Liver (tissue), 9 donors: ENCODE data around the gene PSMB3. TPM values are rescaled to one million over a fixed set of nuclear protein-coding genes. Genes with fewer than 3 reads are reported as not detected.

Experiments used
- DNase-seq: peaks from one replicate; pipeline ENCODE4 v3.0.0-alpha.2; 2017; ENCODE audit warnings: low spot score
- H3K27ac ChIP-seq, 2 donors: one replicate each; pipeline ENCODE4 v1.7.0; 2013; ENCODE audit warnings: inconsistent platforms in 2 of 2, low read length in 2 of 2, control low read depth in 1 of 2, low read depth in 1 of 2, mild to moderate bottlenecking in 1 of 2
- H3K27me3 ChIP-seq, 4 donors: one replicate each; pipeline versions ENCODE4 v1.6.1 to v1.7.0; 2013; ENCODE audit warnings: low read length in 3 of 4, inconsistent platforms in 1 of 4, mild to moderate bottlenecking in 1 of 4, moderate library complexity in 1 of 4; ENCODE audit not compliant: control insufficient read depth in 4 of 4, insufficient read depth in 4 of 4
- H3K36me3 ChIP-seq, 4 donors: one replicate each; pipeline versions ENCODE4 v1.6.1 to v1.7.0; 2013; ENCODE audit warnings: low read length in 3 of 4, mild to moderate bottlenecking in 3 of 4, low read depth in 1 of 4, moderate library complexity in 1 of 4; ENCODE audit not compliant: control insufficient read depth in 4 of 4, insufficient read depth in 3 of 4
- H3K4me1 ChIP-seq, 4 donors: one replicate each; pipeline versions ENCODE4 v1.6.1 to v1.7.0; 2013; ENCODE audit warnings: low read length in 3 of 4, mild to moderate bottlenecking in 3 of 4, moderate library complexity in 1 of 4; ENCODE audit not compliant: control insufficient read depth in 4 of 4, insufficient read depth in 4 of 4
- H3K4me3 ChIP-seq, 3 donors: one replicate each; pipeline versions ENCODE4 v1.6.1 to v1.7.0; 2013; ENCODE audit warnings: low read length in 3 of 3, control low read depth in 1 of 3, low read depth in 1 of 3, mild to moderate bottlenecking in 1 of 3
- H3K9ac ChIP-seq, 2 donors: one replicate each; pipeline ENCODE4 v1.7.0; 2013; ENCODE audit warnings: low read length in 2 of 2, mild to moderate bottlenecking in 2 of 2, moderate library complexity in 2 of 2, control low read depth in 1 of 2, low read depth in 1 of 2
- H3K9me3 ChIP-seq, 4 donors: one replicate each; pipeline versions ENCODE4 v1.6.1 to v1.7.0; 2013; ENCODE audit warnings: low read length in 3 of 4; ENCODE audit not compliant: control insufficient read depth in 4 of 4
- EGR1 ChIP-seq, 2 donors: IDR thresholded peaks; 2 replicates each; pipeline ENCODE4 v1.6.1; 2016 to 2018; ENCODE audit warnings: antibody characterized with exemption in 2 of 2, low read depth in 2 of 2
- FOXA1 ChIP-seq: IDR thresholded peaks from 2 replicates; pipeline ENCODE4 v1.6.1; 2016; ENCODE audit warnings: antibody characterized with exemption
- FOXA2 ChIP-seq: IDR thresholded peaks from 2 replicates; pipeline ENCODE4 v1.6.1; 2016; ENCODE audit warnings: antibody characterized with exemption
- GABPA ChIP-seq, 2 donors: IDR thresholded peaks in 1 of 2; conservative IDR thresholded peaks in 1 of 2; 2 replicates each; pipeline ENCODE4 v1.6.1; 2016; ENCODE audit warnings: antibody characterized with exemption in 2 of 2, mild to moderate bottlenecking in 1 of 2, moderate library complexity in 1 of 2
- HNF4A ChIP-seq, 2 donors: conservative IDR thresholded peaks; 2 replicates each; pipeline ENCODE4 v1.6.1; 2016; ENCODE audit warnings: antibody characterized with exemption in 2 of 2, mild to moderate bottlenecking in 2 of 2
- HNF4G ChIP-seq: IDR thresholded peaks from 2 replicates; pipeline ENCODE4 v1.6.1; 2016; ENCODE audit warnings: antibody characterized with exemption
- JUND ChIP-seq, 2 donors: IDR thresholded peaks; 2 replicates each; pipeline ENCODE4 v1.6.1; 2016; ENCODE audit warnings: antibody characterized with exemption in 2 of 2
- NR2F2 ChIP-seq: IDR thresholded peaks from 2 replicates; pipeline ENCODE4 v1.6.1; 2016; ENCODE audit warnings: antibody characterized with exemption
- RXRA ChIP-seq, 2 donors: IDR thresholded peaks; 2 replicates each; pipeline ENCODE4 v1.6.1; 2017 to 2018; ENCODE audit warnings: antibody characterized with exemption in 2 of 2, mild to moderate bottlenecking in 1 of 2
- SP1 ChIP-seq: IDR thresholded peaks from 2 replicates; pipeline ENCODE4 v1.6.1; 2018; ENCODE audit warnings: antibody characterized with exemption, mild to moderate bottlenecking
- TAF1 ChIP-seq: conservative IDR thresholded peaks from 2 replicates; pipeline ENCODE4 v1.6.1; 2016; ENCODE audit warnings: antibody characterized with exemption, mild to moderate bottlenecking
- YY1 ChIP-seq: IDR thresholded peaks from 2 replicates; pipeline ENCODE4 v1.6.1; 2016; ENCODE audit warnings: antibody characterized with exemption, mild to moderate bottlenecking
- WGBS: extraction: QIAGEN DNeasy Blood & Tissue Kit; methylation state at CpG from one replicate; pipeline ENCODE4 v1.1.7; 2013; 5-methylcytosine and 5-hydroxymethylcytosine counted together
- polyA plus RNA-seq, 2 donors: library from polyadenylated mRNA; stranded (reverse) in 1 of 2; unstranded in 1 of 2; fragments of 200-250 nt in 1 of 2; fragments of >200 nt in 1 of 2; fragmentation: Nextera tagmentation in 1 of 2; extraction: Ambion mirVana in 1 of 2; gene quantifications; one replicate each; pipeline versions ENCODE4 v1.2.1 to v1.2.3, GENCODE V29; 2013 to 2015
- total RNA-seq, 2 donors: library from RNA; depleted of rRNA; stranded (reverse); fragments of >200 nt; gene quantifications; one replicate each; pipeline ENCODE4 v1.2.3, GENCODE V29; 2014
- TF ChIP-seq, protein P1 (sequence below): fragments of 150-350 bp; IDR thresholded peaks from 2 replicates; pipeline ENCODE4 v1.5.1; 2017; ENCODE audit warnings: improper control_type of control experiment, low read depth, low read length; ENCODE audit not compliant: missing input control
- TF ChIP-seq, protein P2 (sequence below): IDR thresholded peaks from 2 replicates; pipeline ENCODE4 v1.6.1; 2016; ENCODE audit warnings: antibody characterized with exemption
- TF ChIP-seq, protein P3 (sequence below): IDR thresholded peaks from 2 replicates; pipeline ENCODE4 v1.6.1; 2016; ENCODE audit warnings: antibody characterized with exemption, mild to moderate bottlenecking
- TF ChIP-seq, protein P4 (sequence below): IDR thresholded peaks from 2 replicates; pipeline ENCODE4 v1.6.1; 2016; ENCODE audit warnings: antibody characterized with exemption
- donor health status: healthy.
- donor health status: healthy.
- donor health status: healthy.
- donor health status: healthy.
- donor health status: healthy.

The PSMB3 gene
- total and polyA plus RNA-seq, 4 donors = 121 to 279 (median 169) TPM

DNA sequence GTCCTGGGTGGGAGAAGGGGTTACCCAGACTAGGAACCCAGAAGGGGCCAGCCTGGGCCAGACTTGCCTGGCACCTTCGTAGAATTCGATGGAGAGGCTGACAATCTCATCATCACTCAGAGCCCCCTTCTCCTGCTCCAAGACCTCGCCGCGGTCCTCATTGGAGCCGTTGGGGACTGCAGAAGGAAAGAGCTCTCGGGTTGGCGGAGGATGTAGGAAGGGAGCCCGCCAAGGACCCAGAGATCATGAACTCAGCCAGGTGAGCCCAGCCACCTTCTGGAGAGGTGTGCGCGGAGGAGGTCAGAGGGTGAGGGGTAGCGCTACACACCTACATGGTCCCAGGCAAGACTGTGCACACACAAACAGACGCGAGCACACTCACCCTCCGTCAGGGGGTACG, 13.9 kb upstream of the PSMB3 start:
- H3K9me3 ChIP-seq = no peaks in the 10 kb centered on the region
- peaks cover 3 to 23% (median 11%) of the 10 kb centered on the region in 4 donors for H3K4me1 ChIP-seq
- DNase-seq = no peak
- no peak overlapping the region for H3K27ac ChIP-seq
- TF ChIP-seq, protein P1, sequence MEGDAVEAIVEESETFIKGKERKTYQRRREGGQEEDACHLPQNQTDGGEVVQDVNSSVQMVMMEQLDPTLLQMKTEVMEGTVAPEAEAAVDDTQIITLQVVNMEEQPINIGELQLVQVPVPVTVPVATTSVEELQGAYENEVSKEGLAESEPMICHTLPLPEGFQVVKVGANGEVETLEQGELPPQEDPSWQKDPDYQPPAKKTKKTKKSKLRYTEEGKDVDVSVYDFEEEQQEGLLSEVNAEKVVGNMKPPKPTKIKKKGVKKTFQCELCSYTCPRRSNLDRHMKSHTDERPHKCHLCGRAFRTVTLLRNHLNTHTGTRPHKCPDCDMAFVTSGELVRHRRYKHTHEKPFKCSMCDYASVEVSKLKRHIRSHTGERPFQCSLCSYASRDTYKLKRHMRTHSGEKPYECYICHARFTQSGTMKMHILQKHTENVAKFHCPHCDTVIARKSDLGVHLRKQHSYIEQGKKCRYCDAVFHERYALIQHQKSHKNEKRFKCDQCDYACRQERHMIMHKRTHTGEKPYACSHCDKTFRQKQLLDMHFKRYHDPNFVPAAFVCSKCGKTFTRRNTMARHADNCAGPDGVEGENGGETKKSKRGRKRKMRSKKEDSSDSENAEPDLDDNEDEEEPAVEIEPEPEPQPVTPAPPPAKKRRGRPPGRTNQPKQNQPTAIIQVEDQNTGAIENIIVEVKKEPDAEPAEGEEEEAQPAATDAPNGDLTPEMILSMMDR = no peak
- TF ChIP-seq SP1 (no peak), FOXA1 (no peak), FOXA2 (no peak), HNF4A (conservative IDR thresholded peaks at IDR 0.05) (no peak), TAF1 (no peak)
- TF ChIP-seq, protein P2, sequence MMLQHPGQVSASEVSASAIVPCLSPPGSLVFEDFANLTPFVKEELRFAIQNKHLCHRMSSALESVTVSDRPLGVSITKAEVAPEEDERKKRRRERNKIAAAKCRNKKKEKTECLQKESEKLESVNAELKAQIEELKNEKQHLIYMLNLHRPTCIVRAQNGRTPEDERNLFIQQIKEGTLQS = no peak
- 96% methylated on average over 16 of the region's 16 CpGs for WGBS
- no peak overlapping the region for H3K9ac ChIP-seq
- peaks cover 0 to 1% (median 0%) of the 10 kb centered on the region in 4 donors for H3K36me3 ChIP-seq
- no peak overlapping the region for H3K4me3 ChIP-seq
- H3K27me3 ChIP-seq = no peaks in the 10 kb centered on the region

DNA sequence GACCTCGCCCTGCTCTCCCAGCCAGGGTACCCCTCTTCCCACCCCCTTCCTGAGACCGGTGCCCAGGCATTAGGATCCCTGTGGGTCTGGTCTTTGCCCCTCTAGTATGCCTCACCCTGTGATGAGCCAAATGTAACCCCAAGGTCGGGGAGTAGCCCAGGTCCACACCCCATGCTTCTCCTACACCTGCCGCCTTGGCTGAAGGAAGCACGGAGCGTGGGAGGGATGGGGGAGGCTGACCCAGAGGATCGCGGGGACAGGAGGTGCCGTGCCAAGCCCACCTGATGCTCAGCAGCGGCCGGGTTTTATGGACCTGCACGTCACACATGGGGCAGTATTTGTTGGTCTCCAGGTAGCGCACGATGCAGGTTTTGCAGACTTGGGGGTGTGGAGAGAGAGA, 13.2 kb upstream of the PSMB3 start:
- Histone ChIP-seq H3K9me3 (no peaks in the 10 kb centered on the region), H3K9ac (no peak overlapping the region), H3K36me3 (no peaks in the 10 kb centered on the region), H3K4me1 (peaks cover 3 to 17% (median 11%) of the 10 kb centered on the region in 4 donors), H3K27ac (no peak overlapping the region), H3K4me3 (no peak overlapping the region), H3K27me3 (no peaks in the 10 kb centered on the region)
- WGBS = 85% methylated on average over 14 of the region's 14 CpGs
- DNase-seq = no peak
- TF ChIP-seq YY1 (no peak), HNF4G (no peak), GABPA (IDR thresholded peaks at IDR 0.05 in 1 of 2, conservative IDR thresholded peaks at IDR 0.05 in 1 of 2) (no peak), FOXA2 (no peak)
- TF ChIP-seq, protein P3, sequence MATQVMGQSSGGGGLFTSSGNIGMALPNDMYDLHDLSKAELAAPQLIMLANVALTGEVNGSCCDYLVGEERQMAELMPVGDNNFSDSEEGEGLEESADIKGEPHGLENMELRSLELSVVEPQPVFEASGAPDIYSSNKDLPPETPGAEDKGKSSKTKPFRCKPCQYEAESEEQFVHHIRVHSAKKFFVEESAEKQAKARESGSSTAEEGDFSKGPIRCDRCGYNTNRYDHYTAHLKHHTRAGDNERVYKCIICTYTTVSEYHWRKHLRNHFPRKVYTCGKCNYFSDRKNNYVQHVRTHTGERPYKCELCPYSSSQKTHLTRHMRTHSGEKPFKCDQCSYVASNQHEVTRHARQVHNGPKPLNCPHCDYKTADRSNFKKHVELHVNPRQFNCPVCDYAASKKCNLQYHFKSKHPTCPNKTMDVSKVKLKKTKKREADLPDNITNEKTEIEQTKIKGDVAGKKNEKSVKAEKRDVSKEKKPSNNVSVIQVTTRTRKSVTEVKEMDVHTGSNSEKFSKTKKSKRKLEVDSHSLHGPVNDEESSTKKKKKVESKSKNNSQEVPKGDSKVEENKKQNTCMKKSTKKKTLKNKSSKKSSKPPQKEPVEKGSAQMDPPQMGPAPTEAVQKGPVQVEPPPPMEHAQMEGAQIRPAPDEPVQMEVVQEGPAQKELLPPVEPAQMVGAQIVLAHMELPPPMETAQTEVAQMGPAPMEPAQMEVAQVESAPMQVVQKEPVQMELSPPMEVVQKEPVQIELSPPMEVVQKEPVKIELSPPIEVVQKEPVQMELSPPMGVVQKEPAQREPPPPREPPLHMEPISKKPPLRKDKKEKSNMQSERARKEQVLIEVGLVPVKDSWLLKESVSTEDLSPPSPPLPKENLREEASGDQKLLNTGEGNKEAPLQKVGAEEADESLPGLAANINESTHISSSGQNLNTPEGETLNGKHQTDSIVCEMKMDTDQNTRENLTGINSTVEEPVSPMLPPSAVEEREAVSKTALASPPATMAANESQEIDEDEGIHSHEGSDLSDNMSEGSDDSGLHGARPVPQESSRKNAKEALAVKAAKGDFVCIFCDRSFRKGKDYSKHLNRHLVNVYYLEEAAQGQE = no peak

DNA sequence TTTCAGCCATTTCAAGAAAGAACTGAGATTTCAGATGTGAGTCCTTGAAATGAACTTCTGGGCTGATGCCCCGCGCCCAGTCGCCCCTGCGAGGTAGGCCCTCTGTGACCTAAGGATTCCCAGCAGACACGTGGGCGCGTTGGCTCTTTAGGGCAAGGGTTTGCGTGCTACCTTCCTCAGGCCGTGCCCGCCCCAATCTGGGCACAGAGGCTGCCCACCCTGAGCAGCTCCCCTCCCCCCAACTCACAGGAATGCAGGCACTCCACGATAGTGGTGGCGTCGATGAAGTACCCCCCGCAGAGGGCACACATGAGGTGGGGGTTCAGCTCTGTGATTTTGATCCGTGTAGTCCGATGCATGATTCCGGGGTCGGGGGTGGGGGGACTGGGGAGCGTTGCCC, 12.5 kb upstream of the PSMB3 start:
- DNase-seq = no peak
- 93% methylated on average over 19 of the region's 19 CpGs for WGBS
- Histone ChIP-seq H3K4me3 (no peak overlapping the region), H3K27ac (no peak overlapping the region), H3K9ac (no peak overlapping the region), H3K9me3 (no peaks in the 10 kb centered on the region), H3K27me3 (no peaks in the 10 kb centered on the region), H3K36me3 (no peaks in the 10 kb centered on the region), H3K4me1 (peaks cover 3 to 17% (median 11%) of the 10 kb centered on the region in 4 donors)
- TF ChIP-seq EGR1 (IDR thresholded peaks at IDR 0.05; ENCODE audit: low read depth in 2 of 2) = no peak
- no peak for TF ChIP-seq HNF4G
- no peak for TF ChIP-seq NR2F2
- no peak for TF ChIP-seq RXRA (IDR thresholded peaks at IDR 0.05)
- no peak for TF ChIP-seq SP1
- TF ChIP-seq TAF1 = no peak
- TF ChIP-seq, protein P4, sequence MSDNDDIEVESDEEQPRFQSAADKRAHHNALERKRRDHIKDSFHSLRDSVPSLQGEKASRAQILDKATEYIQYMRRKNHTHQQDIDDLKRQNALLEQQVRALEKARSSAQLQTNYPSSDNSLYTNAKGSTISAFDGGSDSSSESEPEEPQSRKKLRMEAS = no peak
- TF ChIP-seq YY1 = no peak
- TF ChIP-seq, protein P3 = no peak
- TF ChIP-seq, protein P1 = no peak
- no peak for TF ChIP-seq JUND (IDR thresholded peaks at IDR 0.05)
